Neuronal stem cell (in vitro differentiated cells): ENCODE results near the gene CAPZB.

Experiments used
- DNase-seq: peaks from one replicate; pipeline ENCODE4 v3.0.0-alpha.2; 2013; ENCODE audit warnings: low spot score
- H2AFZ ChIP-seq: one replicate; pipeline ENCODE4 v1.6.1; 2013; ENCODE audit warnings: mild to moderate bottlenecking, low read length, inconsistent platforms
- H2AK5ac ChIP-seq: 2 replicates; pipeline ENCODE4 v1.6.1; 2013; ENCODE audit warnings: low read depth, mild to moderate bottlenecking, inconsistent platforms, low read length, moderate library complexity, mixed read lengths
- H2BK120ac ChIP-seq: 2 replicates; pipeline ENCODE4 v1.6.1; 2013; ENCODE audit warnings: low read depth, mild to moderate bottlenecking, inconsistent platforms, low read length, moderate library complexity, mixed read lengths
- H2BK12ac ChIP-seq: one replicate; pipeline ENCODE4 v1.6.1; 2013; ENCODE audit warnings: low read length, inconsistent platforms
- H2BK15ac ChIP-seq: 2 replicates; pipeline ENCODE4 v1.6.1; 2013; ENCODE audit warnings: mild to moderate bottlenecking, low read length, inconsistent platforms, mixed read lengths
- H2BK5ac ChIP-seq: one replicate; pipeline ENCODE4 v1.6.1; 2013; ENCODE audit warnings: inconsistent platforms, mild to moderate bottlenecking, low read length, moderate library complexity
- H3K14ac ChIP-seq: one replicate; pipeline ENCODE4 v1.6.1; 2013; ENCODE audit warnings: low read length, inconsistent platforms
- H3K18ac ChIP-seq: 2 replicates; pipeline ENCODE4 v1.6.1; 2013; ENCODE audit warnings: low read length, inconsistent platforms
- H3K23ac ChIP-seq: 2 replicates; pipeline ENCODE4 v1.6.1; 2013; ENCODE audit warnings: low read depth, mild to moderate bottlenecking, mixed read lengths, low read length, inconsistent platforms; ENCODE audit not compliant: poor library complexity
- H3K27ac ChIP-seq: replicated peaks from 3 replicates; pipeline ENCODE4 v1.5.1; 2013; ENCODE audit warnings: low read length, inconsistent platforms
- H3K27me3 ChIP-seq, 3 experiments: 2 replicates each; pipeline ENCODE4 v1.6.1; 2013; ENCODE audit warnings: low read length in 3 of 3, mild to moderate bottlenecking in 2 of 3, inconsistent platforms in 1 of 3, low read depth in 1 of 3, mixed read lengths in 1 of 3, moderate library complexity in 1 of 3; ENCODE audit not compliant: control insufficient read depth in 3 of 3, insufficient read depth in 3 of 3
- H3K36me3 ChIP-seq, 2 donors: replicated peaks in 1 of 2; 2 replicates each; pipeline ENCODE4 v1.6.1; 2013; ENCODE audit warnings: low read length in 2 of 2; ENCODE audit not compliant: control insufficient read depth in 2 of 2, insufficient read depth in 2 of 2
- H3K4ac ChIP-seq: 2 replicates; pipeline ENCODE4 v1.6.1; 2013; ENCODE audit warnings: inconsistent platforms, mild to moderate bottlenecking, low read length, moderate library complexity
- H3K4me1 ChIP-seq, 2 donors: 1 replicate in 1 of 2; 2 replicates in 1 of 2; pipeline ENCODE4 v1.6.1; 2013; ENCODE audit warnings: low read length in 2 of 2, low read depth in 1 of 2; ENCODE audit not compliant: control insufficient read depth in 2 of 2, insufficient read depth in 1 of 2
- H3K4me2 ChIP-seq: one replicate; pipeline ENCODE4 v1.6.1; 2013; ENCODE audit warnings: mild to moderate bottlenecking, low read length, inconsistent platforms; ENCODE audit not compliant: insufficient read depth, poor library complexity, severe bottlenecking
- H3K4me3 ChIP-seq, 2 donors: 2 replicates each; pipeline ENCODE4 v1.5.1; 2013; ENCODE audit warnings: low read length in 2 of 2, mild to moderate bottlenecking in 2 of 2, inconsistent platforms in 1 of 2, moderate library complexity in 1 of 2
- H3K79me1 ChIP-seq: one replicate; pipeline ENCODE4 v1.6.1; 2013; ENCODE audit warnings: low read depth, mild to moderate bottlenecking, inconsistent platforms, low read length, moderate library complexity
- H3K9ac ChIP-seq: one replicate; pipeline ENCODE4 v1.6.1; 2013; ENCODE audit warnings: mild to moderate bottlenecking, low read depth, low read length, inconsistent platforms; ENCODE audit not compliant: poor library complexity
- H3K9me3 ChIP-seq, 2 donors: replicated peaks in 1 of 2; 2 replicates each; pipeline versions ENCODE3 to v1.6.1; 2013; ENCODE audit warnings: low read length in 2 of 2, mild to moderate bottlenecking in 2 of 2, inconsistent platforms in 1 of 2, low read depth in 1 of 2, mixed read lengths in 1 of 2, moderate library complexity in 1 of 2; ENCODE audit not compliant: control insufficient read depth in 2 of 2, insufficient read depth in 1 of 2
- H4K8ac ChIP-seq: one replicate; pipeline ENCODE4 v1.6.1; 2013; ENCODE audit warnings: low read depth, mild to moderate bottlenecking, inconsistent platforms, low read length, moderate library complexity
- H4K91ac ChIP-seq: one replicate; pipeline ENCODE4 v1.6.1; 2013; ENCODE audit warnings: low read length, low read depth, mild to moderate bottlenecking, inconsistent platforms; ENCODE audit not compliant: poor library complexity
- WGBS, 2 donors: extraction: QIAGEN DNeasy Blood & Tissue Kit; methylation state at CpG; one replicate each; pipeline ENCODE4 v1.1.7; 2013; ENCODE audit warnings: missing lambda C conversion rate in 2 of 2, mixed read lengths in 1 of 2; ENCODE audit not compliant: insufficient read length in 2 of 2, insufficient replicate concordance in 1 of 2; ENCODE audit errors: extremely low coverage in 2 of 2; 5-methylcytosine and 5-hydroxymethylcytosine counted together

CAPZB gene

DNA sequence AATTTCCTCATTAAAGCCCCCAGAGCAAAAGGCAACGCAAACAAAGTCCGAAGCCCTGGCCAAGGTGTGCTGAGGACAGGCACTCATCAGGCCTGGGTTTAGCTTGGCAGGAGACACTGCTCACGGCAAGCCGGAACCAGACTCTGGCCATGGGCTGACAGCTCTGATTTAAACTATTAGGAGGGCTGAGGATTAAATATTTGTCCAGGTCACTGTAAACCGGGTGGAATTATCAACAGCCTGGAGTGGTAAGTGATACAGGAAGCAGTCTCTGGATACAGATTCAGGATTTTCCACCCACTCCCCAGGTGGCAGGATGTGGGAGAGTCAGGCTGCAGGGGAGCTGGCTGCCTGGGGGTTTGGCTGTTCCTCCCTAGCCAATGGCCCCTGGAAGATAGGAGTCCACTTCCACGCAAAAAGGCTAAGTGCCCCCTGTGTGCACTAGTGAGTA lies 130.8 kb downstream of the CAPZB start:
- peaks cover 27 to 77% of the 10 kb centered on the region in 2 donors for H3K36me3 ChIP-seq
- H2BK15ac ChIP-seq: no peak overlapping the region
- no peak overlapping the region for H3K4me2 ChIP-seq
- no peaks in the 10 kb centered on the region for H3K9me3 ChIP-seq
- no peak overlapping the region for H3K18ac ChIP-seq
- H3K9ac ChIP-seq: no peak overlapping the region
- no peak overlapping the region for H3K23ac ChIP-seq
- no peak for DNase-seq
- no peak overlapping the region for H2BK120ac ChIP-seq
- no peak overlapping the region for H3K14ac ChIP-seq
- H2AK5ac ChIP-seq: no peak overlapping the region
- no peak overlapping the region for H2BK5ac ChIP-seq
- no peak overlapping the region for H4K91ac ChIP-seq
- H4K8ac ChIP-seq: no peak overlapping the region
- no peak overlapping the region for H2AFZ ChIP-seq
- H3K27me3 ChIP-seq: no peaks in the 10 kb centered on the region
- no peak overlapping the region for H3K4ac ChIP-seq
- WGBS, 2 donors: no CpG with 5 or more reads among the region's 6 CpGs
- no peak overlapping the region for H3K4me3 ChIP-seq
- no peaks in the 10 kb centered on the region for H3K4me1 ChIP-seq
- H3K79me1 ChIP-seq: peaks cover 3% of the 10 kb centered on the region
- H3K27ac ChIP-seq: no peak overlapping the region
- no peak overlapping the region for H2BK12ac ChIP-seq

DNA sequence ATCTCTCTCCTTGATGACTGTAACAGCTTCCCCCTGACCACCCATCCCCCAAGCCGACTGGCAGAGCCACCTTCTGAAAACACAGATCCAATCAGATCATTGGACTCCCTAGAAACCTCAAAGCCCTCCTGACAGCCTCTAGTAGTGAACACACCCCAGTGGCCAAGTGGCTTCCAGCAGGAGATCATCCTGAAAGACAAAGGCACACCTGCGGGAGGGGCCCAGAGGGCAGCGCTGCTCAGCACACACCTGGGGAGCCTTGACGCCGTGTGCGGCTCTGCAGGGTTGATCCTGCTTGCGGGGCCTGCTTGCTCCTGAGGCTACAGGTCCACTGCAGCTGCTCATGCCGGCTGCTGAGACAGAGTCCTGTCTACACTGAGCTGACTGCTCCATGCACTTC lies 131.7 kb downstream of the CAPZB start:
- H2BK120ac ChIP-seq: no peak overlapping the region
- H3K4me1 ChIP-seq: no peaks in the 10 kb centered on the region
- H3K36me3 ChIP-seq: peaks cover 29 to 83% of the 10 kb centered on the region in 2 donors
- H3K4ac ChIP-seq: no peak overlapping the region
- H3K14ac ChIP-seq: no peak overlapping the region
- no peak overlapping the region for H2AFZ ChIP-seq
- no peak overlapping the region for H4K91ac ChIP-seq
- H3K4me3 ChIP-seq: no peak overlapping the region
- H3K9me3 ChIP-seq: no peaks in the 10 kb centered on the region
- no peak overlapping the region for H4K8ac ChIP-seq
- H3K27ac ChIP-seq: no peak overlapping the region
- no peak overlapping the region for H2BK12ac ChIP-seq
- no peaks in the 10 kb centered on the region for H3K79me1 ChIP-seq
- H3K27me3 ChIP-seq: no peaks in the 10 kb centered on the region
- no CpG with 5 or more reads among the region's 8 CpGs for WGBS, 2 donors
- H2BK15ac ChIP-seq: no peak overlapping the region
- H2BK5ac ChIP-seq: no peak overlapping the region
- no peak overlapping the region for H2AK5ac ChIP-seq
- no peak overlapping the region for H3K4me2 ChIP-seq
- DNase-seq: no peak
- no peak overlapping the region for H3K23ac ChIP-seq
- no peak overlapping the region for H3K18ac ChIP-seq
- no peak overlapping the region for H3K9ac ChIP-seq

DNA sequence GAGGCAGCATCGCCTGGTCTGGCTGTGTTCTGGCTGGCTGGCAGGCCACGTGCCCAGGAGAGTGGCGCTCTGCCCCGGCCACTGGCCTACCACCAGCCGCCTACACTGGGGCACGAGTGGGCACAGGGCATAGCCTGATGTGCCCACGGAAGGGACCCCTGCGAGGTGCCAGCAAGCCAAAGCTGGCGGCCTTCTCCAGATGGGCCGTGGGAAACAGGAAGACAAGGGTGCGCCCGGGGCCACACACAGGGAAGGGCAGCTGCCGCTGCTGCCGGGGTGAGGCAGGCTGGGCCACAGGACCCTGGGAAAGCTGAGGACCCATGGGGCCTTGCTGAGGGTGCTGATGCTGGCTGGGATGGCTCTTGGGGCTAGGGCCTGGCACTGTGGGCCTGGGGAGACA lies 132.5 kb downstream of the CAPZB start:
- WGBS, 2 donors: no CpG with 5 or more reads among the region's 14 CpGs
- peaks cover 29 to 88% of the 10 kb centered on the region in 2 donors for H3K36me3 ChIP-seq
- peak overlapping the region; percentile 21 for H2AK5ac ChIP-seq

DNA sequence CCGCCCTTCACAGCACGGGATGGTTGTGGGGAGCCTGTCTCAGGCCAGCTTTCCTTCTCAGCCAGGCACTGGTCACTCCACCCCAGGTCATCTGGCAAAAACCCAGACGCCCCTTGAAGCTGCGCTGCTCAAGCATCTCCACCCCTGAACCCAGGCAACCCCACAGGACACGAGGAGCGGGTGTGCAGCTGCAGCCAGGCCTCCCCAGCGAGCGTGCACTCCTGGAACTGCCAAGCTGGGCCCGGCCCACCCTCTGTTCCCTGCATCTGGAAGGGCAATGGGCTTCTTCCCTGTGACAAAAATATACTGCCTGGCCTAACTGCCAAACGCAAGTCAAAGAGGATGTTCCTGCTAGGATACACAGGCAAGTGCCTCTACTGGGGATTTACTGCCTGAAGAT lies 133.5 kb downstream of the CAPZB start:
- H4K8ac ChIP-seq: no peak overlapping the region
- H2AK5ac ChIP-seq: no peak overlapping the region
- no peak overlapping the region for H4K91ac ChIP-seq
- H2BK15ac ChIP-seq: no peak overlapping the region
- no peak overlapping the region for H3K23ac ChIP-seq
- no peak overlapping the region for H2BK12ac ChIP-seq
- no peak overlapping the region for H3K18ac ChIP-seq
- H3K14ac ChIP-seq: no peak overlapping the region
- H3K4me3 ChIP-seq: no peak overlapping the region
- H2BK120ac ChIP-seq: no peak overlapping the region
- no CpG with 5 or more reads among the region's 10 CpGs for WGBS, 2 donors
- no peak overlapping the region for H2AFZ ChIP-seq
- no peak overlapping the region for H3K4me2 ChIP-seq
- no peaks in the 10 kb centered on the region for H3K79me1 ChIP-seq
- no peak overlapping the region for H3K9ac ChIP-seq
- no peak for DNase-seq
- no peak overlapping the region for H3K4ac ChIP-seq
- H3K27ac ChIP-seq: no peak overlapping the region
- H2BK5ac ChIP-seq: no peak overlapping the region
- H3K9me3 ChIP-seq: no peaks in the 10 kb centered on the region
- peaks cover 29 to 85% of the 10 kb centered on the region in 2 donors for H3K36me3 ChIP-seq
- H3K4me1 ChIP-seq: no peaks in the 10 kb centered on the region
- no peaks in the 10 kb centered on the region for H3K27me3 ChIP-seq

More for the DNA sequence above, 132.5 kb downstream of the CAPZB start:
- H3K4ac ChIP-seq: no peak overlapping the region
- H3K27me3 ChIP-seq: no peaks in the 10 kb centered on the region
- H2BK120ac ChIP-seq: no peak overlapping the region
- H3K9ac ChIP-seq: no peak overlapping the region
- no peak overlapping the region for H3K14ac ChIP-seq
- H3K4me3 ChIP-seq: no peak overlapping the region
- H4K8ac ChIP-seq: no peak overlapping the region
- no peak overlapping the region for H2BK5ac ChIP-seq
- H2BK15ac ChIP-seq: no peak overlapping the region
- no peak for DNase-seq
- H3K27ac ChIP-seq: no peak overlapping the region
- no peaks in the 10 kb centered on the region for H3K4me1 ChIP-seq
- no peaks in the 10 kb centered on the region for H3K79me1 ChIP-seq
- H3K9me3 ChIP-seq: no peaks in the 10 kb centered on the region
- no peak overlapping the region for H4K91ac ChIP-seq
- H2BK12ac ChIP-seq: no peak overlapping the region
- no peak overlapping the region for H3K18ac ChIP-seq
- H2AFZ ChIP-seq: no peak overlapping the region
- no peak overlapping the region for H3K4me2 ChIP-seq
- H3K23ac ChIP-seq: no peak overlapping the region
